GM18867 (cell line): ENCODE results near the gene TECPR1.

Experiments used
- ATAC-seq: cut with Tn5 transposase; IDR thresholded peaks from one replicate; pipeline ENCODE4 v1.9.1; 2021; ENCODE audit warnings: mild to moderate bottlenecking, moderate library complexity; ENCODE audit not compliant: unreplicated experiment

Gene TECPR1

DNA sequence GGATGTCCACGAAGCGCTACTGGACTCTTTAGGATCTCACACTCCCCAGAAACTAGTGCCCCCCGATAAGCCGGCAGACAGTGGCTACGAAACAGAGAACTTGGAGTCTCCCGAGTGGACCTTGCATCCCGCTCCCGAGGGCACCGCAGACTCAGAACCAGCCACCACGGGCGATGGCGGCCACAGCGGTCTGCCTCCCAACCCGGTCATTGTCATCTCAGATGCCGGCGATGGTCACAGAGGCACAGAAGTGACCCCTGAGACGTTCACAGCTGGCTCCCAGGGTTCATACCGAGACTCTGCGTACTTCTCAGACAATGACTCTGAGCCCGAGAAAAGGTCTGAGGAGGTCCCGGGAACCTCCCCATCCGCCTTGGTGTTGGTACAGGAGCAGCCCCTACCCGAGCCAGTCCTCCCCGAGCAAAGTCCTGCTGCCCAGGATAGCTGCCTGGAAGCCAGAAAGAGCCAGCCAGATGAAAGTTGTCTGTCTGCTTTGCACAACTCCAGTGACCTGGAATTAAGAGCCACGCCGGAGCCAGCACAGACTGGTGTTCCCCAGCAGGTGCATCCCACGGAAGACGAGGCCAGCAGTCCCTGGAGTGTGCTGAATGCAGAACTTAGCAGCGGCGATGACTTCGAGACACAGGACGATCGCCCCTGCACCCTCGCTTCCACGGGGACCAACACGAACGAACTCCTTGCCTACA, 58.4 kb downstream of the TECPR1 start:
- ATAC-seq = no peak

DNA sequence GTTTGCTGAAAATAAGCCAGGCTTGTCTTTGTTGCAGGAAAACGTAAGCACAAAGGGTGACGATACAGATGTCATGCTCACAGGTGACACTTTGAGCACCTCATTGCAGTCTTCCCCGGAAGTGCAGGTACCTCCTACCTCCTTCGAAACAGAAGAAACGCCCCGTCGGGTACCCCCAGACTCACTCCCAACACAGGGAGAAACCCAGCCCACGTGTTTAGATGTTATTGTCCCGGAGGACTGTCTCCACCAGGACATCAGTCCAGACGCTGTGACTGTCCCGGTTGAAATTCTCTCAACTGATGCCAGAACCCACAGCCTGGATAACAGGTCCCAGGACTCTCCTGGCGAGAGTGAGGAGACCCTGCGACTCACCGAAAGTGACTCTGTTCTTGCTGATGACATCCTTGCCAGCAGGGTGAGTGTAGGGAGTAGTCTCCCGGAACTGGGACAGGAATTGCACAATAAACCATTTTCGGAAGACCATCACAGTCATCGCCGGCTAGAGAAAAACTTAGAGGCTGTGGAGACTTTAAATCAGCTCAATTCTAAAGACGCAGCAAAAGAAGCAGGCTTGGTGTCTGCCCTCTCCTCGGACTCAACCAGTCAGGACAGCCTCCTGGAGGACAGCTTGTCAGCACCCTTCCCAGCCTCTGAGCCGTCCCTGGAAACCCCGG, 59.1 kb downstream of the TECPR1 start:
- ATAC-seq = no peak

DNA sequence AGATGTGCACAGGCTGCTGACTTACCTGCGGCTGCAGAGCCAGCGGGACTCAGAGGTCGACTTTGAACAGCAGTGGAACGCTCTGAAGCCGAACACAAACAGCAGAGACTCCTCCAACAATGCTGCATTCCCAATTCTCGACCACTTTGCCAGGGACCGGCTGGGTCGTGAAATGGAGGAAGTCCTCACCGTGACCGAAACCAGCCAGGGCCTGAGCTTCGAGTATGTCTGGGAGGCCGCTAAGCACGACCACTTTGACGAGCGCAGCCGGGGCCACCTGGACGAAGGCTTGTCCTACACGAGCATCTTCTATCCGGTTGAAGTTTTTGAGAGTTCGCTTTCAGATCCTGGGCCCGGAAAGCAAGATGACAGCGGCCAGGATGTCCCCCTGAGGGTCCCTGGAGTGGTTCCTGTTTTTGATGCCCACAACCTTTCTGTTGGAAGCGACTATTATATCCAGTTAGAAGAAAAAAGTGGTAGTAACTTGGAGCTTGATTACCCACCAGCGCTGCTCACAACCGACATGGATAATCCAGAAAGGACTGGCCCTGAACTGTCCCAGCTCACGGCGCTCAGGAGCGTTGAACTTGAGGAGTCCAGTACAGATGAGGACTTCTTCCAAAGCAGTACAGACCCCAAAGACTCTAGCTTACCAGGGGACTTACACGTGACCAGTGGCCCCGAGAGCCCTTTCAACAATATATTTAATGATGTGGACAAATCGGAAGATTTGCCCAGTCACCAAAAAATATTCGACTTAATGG, 60.2 kb downstream of the TECPR1 start:
- no peak for ATAC-seq

DNA sequence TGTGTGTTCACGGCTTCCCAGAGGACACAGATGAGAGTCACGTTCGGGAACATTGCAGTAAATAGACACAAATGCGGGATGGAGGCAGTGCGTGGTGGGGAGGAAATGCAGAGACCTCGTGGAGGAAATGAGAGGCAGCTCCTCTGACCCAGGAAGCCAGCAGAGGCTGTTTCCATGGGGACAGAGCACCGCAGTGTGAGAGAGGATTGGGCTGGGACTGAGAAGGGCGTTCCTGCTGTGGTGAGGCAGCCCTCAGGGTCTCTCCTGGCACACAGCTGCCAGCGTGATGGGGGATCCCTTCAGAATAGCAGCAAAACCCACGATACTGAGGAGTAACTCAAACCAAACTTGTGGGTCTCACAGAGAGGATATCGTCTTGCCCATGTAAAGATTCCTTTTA, 62.5 kb downstream of the TECPR1 start:
- ATAC-seq = no peak

DNA sequence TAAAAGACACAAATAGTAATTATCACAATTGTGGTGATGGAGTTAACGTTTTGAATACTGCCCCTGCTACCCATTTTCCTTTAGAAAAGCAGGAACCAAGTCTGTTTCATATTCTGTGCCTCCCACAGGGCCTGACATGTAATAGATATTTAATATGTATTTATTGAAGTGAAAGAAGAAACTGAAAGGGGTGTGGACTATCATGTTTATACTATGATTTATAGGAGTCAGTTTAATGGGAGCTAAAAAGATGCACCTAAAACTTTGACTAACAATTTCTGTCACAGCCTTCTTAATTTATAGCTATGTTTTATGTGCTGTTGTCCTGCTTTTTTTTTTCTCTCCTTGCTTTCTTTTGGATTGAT, 64.9 kb downstream of the TECPR1 start:
- ATAC-seq = no peak

DNA sequence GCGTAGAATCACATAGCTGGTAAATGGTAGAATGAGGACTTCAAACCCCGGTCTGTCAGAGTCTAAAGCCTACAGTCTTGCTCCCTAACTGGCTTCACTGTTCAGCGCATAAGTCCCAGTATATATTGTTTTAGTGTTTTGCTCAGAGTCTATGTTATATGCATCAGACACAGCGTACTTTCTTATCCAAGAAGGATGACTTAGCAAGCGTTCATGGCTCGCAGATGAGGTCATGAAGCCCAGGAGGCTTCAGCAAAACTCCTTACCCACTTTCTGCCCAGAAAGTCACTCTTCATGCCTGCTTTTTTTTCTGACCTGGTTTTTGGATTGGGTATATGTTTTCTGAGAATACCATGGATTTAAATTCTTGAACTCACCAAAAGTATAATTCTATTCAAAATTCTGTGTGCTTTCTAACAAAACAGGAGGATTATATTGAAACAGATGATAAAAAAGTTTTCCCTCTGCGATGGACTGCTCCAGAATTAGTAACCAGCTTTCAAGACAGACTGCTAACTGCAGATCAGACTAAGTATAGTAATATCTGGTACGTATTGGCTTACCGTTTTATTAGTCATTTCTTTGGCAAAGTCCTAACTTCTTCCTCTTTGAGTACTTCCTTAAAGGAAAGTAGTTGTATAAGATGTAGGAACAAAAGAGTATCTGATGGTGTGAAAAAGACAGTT, 65.4 kb downstream of the TECPR1 start:
- no peak for ATAC-seq

DNA sequence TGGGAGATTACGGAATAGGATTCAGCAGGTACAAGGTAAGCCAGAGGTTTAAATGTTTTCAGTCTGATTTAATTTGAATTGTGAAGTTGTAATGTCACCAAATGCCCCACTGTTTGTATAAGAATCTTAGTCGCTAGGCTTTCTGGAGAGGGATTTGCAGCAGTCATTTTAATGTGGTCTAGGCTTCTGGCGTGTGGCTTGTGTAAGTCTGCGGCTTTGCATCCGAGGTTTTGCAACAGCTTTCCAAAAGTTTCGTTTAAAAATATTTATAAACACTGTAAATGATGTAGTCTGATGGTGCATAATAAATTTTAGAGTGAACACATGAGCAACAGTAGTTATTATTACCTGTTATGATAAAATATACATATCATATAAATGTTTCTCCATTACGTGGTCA, 66.9 kb downstream of the TECPR1 start:
- ATAC-seq = no peak

DNA sequence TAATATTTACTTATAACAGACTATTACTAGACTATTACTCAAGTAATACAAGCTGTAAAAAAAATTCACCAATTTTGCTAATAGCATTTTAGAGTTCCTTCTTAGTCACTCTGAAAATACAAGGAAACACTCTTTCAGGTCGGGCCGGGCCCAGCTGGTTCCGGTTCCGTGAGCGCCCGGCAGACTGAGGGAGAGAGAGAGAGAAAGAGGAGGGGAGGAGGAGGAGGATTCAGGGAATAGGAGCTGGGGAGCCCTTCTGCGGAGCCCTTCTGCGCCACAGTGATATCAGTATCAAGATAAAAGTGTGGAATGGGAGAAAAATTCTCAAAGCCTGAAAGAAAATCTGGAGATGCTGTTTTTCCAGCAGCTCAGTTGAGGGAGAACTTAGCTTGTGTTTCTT, 71.3 kb downstream of the TECPR1 start:
- no peak for ATAC-seq

DNA sequence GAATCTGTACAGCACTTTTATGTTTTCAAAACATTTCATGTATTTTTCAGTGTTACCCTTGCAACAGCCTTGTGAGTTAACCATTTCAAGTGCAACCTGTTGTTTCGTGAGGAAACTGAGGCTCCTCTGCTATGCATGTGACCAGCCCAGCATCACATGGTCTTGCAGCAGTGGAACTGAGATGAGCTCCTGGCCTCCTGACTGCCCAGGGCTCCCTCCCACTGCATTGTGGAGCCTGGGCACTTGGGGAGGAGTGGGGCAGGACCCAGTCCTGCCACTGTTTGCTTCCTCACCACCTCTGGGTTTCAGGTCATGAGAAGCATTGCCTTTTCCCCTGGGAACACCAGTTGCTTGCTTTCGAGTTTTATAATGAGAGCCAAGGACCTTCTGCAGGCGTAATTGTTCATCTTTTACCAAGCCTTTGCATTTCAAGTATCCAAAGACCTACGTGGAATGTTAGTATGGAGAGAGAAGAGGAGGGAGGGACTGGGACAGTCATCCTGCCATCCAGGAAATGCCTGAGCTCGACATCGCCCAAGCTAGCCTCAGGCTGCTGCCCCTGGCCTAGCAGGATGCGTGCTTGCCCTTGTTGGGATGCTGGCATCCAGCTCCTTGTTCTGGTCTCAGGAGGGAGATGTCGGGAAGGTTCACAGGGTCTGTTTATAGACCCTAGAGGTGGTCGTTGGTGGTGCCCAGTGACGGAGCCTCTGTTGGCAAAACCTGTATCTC, 73.1 kb downstream of the TECPR1 start:
- no peak for ATAC-seq

DNA sequence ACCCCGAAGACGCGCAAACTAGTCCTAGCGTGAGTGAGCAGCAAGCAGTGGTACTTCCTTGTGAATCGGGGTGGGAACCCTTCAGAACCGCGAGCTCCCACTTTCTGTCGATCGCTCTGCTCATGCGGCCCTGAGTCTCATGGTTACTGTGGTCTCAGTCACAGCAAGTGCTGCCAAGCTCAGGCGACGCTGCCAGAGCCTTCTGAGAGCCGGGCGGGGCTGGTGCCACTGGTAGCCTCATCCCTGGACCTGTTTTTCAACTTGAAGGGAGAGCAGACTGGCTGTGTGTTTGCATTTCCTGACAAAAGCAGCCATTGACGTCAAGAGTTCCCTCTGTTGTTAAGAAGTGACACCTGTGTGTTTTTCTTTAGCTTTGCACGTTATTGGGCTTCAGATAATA, 73.7 kb downstream of the TECPR1 start:
- no peak for ATAC-seq

DNA sequence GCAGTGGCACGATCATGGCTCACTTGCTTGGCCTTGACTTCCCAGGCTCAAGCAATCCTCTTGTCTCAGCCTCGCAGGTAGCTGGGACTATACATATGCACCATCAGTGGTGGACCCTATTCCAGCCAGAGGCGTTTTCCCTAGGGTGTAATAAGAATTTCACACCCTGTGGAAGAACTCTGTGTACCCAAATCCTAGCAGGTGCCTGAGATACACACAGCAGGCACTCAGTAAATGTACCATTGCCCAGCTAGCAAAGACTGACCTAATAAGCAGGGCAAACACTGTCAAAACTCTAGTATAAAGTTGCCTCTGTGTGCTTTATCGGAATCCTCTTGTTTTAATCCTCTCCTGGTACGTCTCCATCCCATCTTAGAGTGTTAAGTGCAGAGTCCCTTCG, 74.5 kb downstream of the TECPR1 start:
- ATAC-seq = no peak

DNA sequence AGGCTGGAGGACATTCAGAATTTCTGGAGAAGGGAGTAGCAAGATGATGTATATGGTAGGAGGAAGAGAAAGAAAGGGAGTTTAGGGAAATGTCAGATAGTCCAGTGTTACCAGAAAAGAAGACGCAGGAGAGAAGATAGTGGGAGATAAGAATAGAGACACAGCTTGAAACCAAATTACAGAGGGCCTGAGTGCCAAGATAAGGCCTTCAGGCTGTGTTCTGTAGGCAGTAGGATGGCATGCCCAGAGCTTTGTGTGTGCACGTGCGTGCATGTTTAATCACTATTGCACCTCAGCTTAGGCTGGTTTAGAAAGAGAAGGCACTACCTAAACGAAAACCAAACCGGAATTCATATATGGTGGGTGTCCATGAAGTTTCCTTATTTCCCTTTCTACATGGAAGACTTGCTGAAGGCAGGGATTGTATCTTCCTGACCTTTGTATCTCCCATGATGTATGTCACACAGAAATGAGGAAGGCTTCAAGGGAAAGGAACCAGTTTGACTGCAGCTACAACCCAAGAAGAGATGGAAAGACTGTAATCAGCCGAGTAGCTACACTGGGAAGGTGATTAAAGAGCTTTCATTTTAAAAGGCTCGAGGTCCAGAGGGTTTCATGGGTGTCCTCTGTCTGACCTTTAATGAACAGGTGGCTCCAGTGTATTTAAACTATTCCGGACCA, 76.6 kb downstream of the TECPR1 start:
- no peak for ATAC-seq

DNA sequence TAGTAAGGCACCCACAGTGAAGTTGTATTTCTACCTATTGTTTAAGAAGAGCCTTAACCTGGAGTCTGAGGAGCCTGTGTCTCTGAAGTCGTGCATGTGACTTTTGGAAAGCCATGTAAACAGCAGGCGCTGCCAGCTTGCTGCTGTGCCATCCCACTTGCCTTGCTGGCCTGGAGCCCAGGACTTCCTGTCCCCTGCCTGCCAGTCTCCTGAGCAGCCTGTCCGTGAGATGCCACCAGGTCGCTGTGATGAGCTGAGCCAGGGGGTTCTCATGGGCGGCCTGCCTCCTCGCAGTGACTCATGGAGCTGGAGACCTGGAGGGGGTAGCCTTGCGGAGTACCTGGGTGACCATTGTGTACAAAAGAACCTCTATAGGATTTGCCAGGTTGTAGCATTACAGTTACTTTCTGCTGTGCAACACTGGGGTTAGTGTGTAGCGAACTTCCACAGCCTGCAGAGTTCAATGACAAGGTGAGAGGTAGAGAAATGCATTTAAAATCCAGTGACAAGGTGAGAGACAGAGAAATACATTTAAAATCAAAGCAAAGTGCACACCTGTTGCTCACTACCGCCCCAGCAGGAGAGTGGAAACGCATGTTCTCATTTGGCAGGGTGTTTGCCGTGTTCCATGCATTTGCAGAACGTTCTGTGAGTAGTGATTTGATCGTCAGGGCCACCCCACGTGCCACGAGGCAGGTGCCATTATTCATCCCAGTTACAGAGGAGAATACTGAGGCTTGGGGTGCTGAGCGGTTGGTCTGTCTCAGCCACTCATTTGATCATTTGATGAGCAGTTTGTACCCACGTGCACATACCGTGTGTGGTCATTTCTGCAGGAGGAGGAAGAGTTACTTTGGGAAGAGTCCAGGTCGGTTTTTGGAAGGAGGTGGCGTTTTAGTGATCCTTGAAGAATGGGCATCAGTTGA, 77.4 kb downstream of the TECPR1 start:
- ATAC-seq = no peak

DNA sequence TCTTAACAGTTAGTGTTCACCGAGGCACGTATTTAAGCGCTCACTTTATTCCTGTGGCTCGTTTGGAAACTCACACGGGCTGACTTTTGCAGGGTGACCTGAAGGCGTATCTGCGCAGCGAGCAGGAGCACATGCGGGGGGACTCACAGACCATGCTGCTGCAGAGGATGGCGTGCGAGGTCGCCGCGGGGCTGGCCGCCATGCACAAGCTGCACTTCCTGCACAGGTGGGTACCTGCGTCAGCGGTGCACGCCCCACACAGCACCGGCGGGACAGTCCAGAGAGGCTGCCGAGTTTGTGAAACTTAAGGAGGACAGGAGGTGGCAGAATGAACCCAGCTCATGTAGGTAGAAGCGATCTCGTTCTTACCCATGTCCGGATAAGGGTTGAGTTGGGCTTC, 80.6 kb downstream of the TECPR1 start:
- ATAC-seq = no peak

DNA sequence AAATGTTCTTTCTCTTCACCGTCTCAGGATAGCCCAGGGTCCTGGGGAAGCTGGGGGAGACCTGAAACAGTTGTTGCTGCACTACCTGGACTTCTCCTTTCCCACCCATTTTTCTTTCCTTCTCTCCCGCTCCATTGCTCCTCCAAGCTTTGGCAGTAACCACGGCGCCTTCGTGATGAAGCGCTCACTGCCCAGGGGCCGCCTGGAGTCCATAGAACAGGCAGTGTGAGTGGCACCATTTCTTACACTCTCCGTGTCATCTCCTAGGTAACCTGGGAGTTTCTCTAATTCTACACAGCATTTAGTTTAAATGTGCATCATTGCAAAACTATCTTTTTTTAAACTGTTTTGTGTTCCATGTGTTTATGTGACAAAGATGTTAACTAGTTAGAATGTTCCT, 81.1 kb downstream of the TECPR1 start:
- ATAC-seq = no peak

DNA sequence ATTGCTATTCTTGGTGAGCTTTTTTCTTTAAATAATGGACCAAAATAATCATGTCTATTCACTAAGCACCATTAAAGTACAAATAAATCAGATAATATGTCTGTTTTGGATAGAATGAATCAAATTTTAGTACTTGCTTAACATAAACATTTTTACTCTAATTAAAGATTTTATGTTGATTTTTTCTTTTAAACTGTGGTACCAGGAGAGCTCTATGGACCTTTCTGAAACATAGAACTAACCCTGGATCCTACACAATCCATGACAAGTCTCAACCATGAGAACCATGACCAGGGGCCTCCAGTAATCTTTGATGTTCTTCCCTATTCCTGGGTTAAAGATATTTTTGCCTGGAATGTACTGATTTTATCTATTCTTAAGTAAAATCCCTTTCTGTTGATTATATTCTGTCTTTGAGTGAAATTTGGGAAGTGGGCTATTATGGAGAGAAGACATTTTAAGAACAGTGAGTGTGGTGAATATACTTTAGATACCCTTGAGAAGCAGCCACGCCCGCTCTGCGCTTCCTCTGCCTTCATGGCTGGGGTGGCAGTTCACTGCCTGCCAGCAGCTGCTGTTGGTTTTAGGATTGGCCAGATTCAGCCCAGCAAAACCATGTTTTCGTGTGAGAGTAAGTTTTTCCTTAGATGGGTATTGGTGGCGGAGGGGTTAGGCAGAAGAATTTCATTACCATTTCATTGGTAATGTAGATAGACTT, 83.0 kb downstream of the TECPR1 start:
- ATAC-seq = no peak

DNA sequence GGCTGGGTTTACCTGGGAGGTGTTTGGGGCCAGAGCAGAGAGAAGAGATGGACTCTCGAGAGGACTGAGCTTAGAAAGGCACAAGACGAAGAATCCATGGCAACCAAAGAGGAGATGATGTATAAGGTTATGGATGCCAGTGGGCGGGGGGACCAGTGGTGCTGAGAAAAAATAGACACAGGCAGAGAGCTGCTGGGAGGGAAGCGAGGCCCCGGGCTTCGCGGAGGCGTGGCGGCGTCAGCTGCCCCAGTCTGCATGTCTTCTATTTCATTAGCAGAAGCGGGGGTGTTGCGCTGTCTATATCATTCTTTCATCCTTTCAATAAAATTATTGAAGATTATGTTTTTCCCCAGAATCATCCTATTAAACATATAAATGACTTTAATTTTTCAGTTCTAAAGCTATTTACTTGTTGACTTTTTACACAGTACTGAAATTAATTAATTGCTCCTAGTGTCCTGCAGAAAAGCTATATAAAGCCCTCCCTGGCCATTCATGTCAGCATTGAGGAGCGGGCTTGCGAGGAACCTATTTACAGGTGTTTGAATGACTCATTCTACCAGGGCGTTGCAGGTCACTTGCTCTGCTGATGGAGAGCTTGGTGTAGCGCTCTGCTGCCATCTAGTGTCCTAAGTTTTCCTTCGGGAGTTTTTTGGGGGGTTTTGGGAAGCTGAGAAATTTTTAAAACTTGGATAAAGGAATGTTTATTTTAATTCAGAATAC, 83.7 kb downstream of the TECPR1 start:
- ATAC-seq = peak; percentile 80

DNA sequence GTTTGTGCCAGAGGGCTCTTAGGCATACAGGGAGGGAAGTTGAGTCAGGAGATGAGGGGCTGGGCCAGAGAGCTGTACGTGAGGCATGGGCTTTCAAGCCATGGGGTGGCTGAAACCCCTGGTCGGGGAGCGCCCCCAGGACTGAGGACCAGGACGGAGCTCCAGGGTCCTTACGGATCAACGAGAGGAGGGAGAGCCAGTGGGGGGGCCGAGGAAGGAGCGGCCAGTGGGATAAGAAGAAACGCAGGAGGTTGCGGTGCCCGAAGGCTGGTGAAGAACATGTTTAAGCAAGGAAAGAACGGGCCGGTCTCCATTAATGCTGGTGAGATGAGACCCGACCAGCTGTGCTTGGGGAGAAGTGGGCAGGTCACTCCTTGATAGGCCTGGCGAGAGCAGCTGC, 84.4 kb downstream of the TECPR1 start:
- no peak for ATAC-seq
